ENCODE measurements around the gene NUP93. TPM values are rescaled to one million over a fixed set of nuclear protein-coding genes. Genes with fewer than 3 reads are reported as not detected.

NUP93 gene
- total and polyA plus RNA-seq, 2 donors from 2014 or later, result 34.8 to 48.8 TPM

- Histone ChIP-seq H3K4me3 (ENCODE audit: low read length in 3 of 3) (no peak overlapping the region), H3K9me3 (ENCODE audit: control insufficient read depth in 2 of 3, insufficient read depth in 1 of 3, low read length in 3 of 3) (no peaks in the 10 kb centered on the region), H3K27me3 (ENCODE audit: control insufficient read depth, insufficient read depth, low read length) (no peaks in the 10 kb centered on the region), H3K9ac (ENCODE audit: low read length in 3 of 3) (no peak overlapping the region), H3K36me3 (ENCODE audit: control insufficient read depth in 2 of 3, insufficient read depth in 3 of 3, low read length in 3 of 3) (no peaks in the 10 kb centered on the region), H3K27ac (ENCODE audit: low read depth in 2 of 2, low read length in 2 of 2) (no peak overlapping the region), H3K4me1 (ENCODE audit: control insufficient read depth in 2 of 3, insufficient read depth in 2 of 3, low read depth in 1 of 3, low read length in 3 of 3) (peaks cover 2 to 4% (median 2%) of the 10 kb centered on the region in 3 donors)
- TF ChIP-seq CTCF (IDR thresholded peaks at IDR 0.05; ENCODE audit: borderline replicate concordance, extremely low read depth, insufficient read depth), result no peak
- DNase-seq (no peak), FAIRE-seq (no peak)
- intact Hi-C loops (cut with DNase I), result no loop called here
These were observed 50.0 kb downstream of the NUP93 start for GRCh38 chr16:56779906-56780305.

- Histone ChIP-seq H3K36me3 (ENCODE audit: control insufficient read depth in 2 of 3, insufficient read depth in 3 of 3, low read length in 3 of 3) (no peaks in the 10 kb centered on the region), H3K9ac (ENCODE audit: low read length in 3 of 3) (no peak overlapping the region), H3K9me3 (ENCODE audit: control insufficient read depth in 2 of 3, insufficient read depth in 1 of 3, low read length in 3 of 3) (no peaks in the 10 kb centered on the region), H3K4me1 (ENCODE audit: control insufficient read depth in 2 of 3, insufficient read depth in 2 of 3, low read depth in 1 of 3, low read length in 3 of 3) (peaks cover 2 to 4% (median 2%) of the 10 kb centered on the region in 3 donors), H3K27ac (ENCODE audit: low read depth in 2 of 2, low read length in 2 of 2) (no peak overlapping the region), H3K27me3 (ENCODE audit: control insufficient read depth, insufficient read depth, low read length) (no peaks in the 10 kb centered on the region), H3K4me3 (ENCODE audit: low read length in 3 of 3) (no peak overlapping the region)
- FAIRE-seq (no peak), DNase-seq (no peak)
- intact Hi-C loops (cut with DNase I), result no loop called here
- TF ChIP-seq CTCF (IDR thresholded peaks at IDR 0.05; ENCODE audit: borderline replicate concordance, extremely low read depth, insufficient read depth), result no peak
These were observed 50.7 kb downstream of the NUP93 start for GRCh38 chr16:56780646-56781045.

- no peak for FAIRE-seq
- Histone ChIP-seq H3K4me1 (ENCODE audit: control insufficient read depth in 2 of 3, insufficient read depth in 2 of 3, low read depth in 1 of 3, low read length in 3 of 3) (peaks cover under 1 to 2% (median 1%) of the 10 kb centered on the region in 3 donors), H3K9ac (ENCODE audit: low read length in 3 of 3) (peak overlapping the region in 1 of 3 donors; percentile 20), H3K27me3 (ENCODE audit: control insufficient read depth, insufficient read depth, low read length) (no peaks in the 10 kb centered on the region), H3K9me3 (ENCODE audit: control insufficient read depth in 2 of 3, insufficient read depth in 1 of 3, low read length in 3 of 3) (no peaks in the 10 kb centered on the region), H3K27ac (ENCODE audit: low read depth in 2 of 2, low read length in 2 of 2) (no peak overlapping the region), H3K4me3 (ENCODE audit: low read length in 3 of 3) (peak overlapping the region in 1 of 3 donors; percentile 42), H3K36me3 (ENCODE audit: control insufficient read depth in 2 of 3, insufficient read depth in 3 of 3, low read length in 3 of 3) (no peaks in the 10 kb centered on the region)
- intact Hi-C loops (cut with DNase I), result no loop called here
- DNase-seq, result peak in 3 of 5 donors; percentile 14 to 66 (median 60)
- TF ChIP-seq CTCF (IDR thresholded peaks at IDR 0.05; ENCODE audit: borderline replicate concordance, extremely low read depth, insufficient read depth), result no peak
These were observed 51.6 kb downstream of the NUP93 start for GRCh38 chr16:56781528-56781961.

- no peak for FAIRE-seq
- Histone ChIP-seq H3K27ac (ENCODE audit: low read depth in 2 of 2, low read length in 2 of 2) (no peak overlapping the region), H3K27me3 (ENCODE audit: control insufficient read depth, insufficient read depth, low read length) (no peaks in the 10 kb centered on the region), H3K4me3 (ENCODE audit: low read length in 3 of 3) (no peak overlapping the region), H3K4me1 (ENCODE audit: control insufficient read depth in 2 of 3, insufficient read depth in 2 of 3, low read depth in 1 of 3, low read length in 3 of 3) (peaks cover 0 to 2% (median 0%) of the 10 kb centered on the region in 3 donors), H3K9me3 (ENCODE audit: control insufficient read depth in 2 of 3, insufficient read depth in 1 of 3, low read length in 3 of 3) (no peaks in the 10 kb centered on the region), H3K9ac (ENCODE audit: low read length in 3 of 3) (no peak overlapping the region), H3K36me3 (ENCODE audit: control insufficient read depth in 2 of 3, insufficient read depth in 3 of 3, low read length in 3 of 3) (no peaks in the 10 kb centered on the region)
- DNase-seq, result no peak
- intact Hi-C loops (cut with DNase I), result no loop called here
- TF ChIP-seq CTCF (IDR thresholded peaks at IDR 0.05; ENCODE audit: borderline replicate concordance, extremely low read depth, insufficient read depth), result no peak
These were observed 53.4 kb downstream of the NUP93 start for GRCh38 chr16:56783344-56783743.
